Activated naive CD8-positive, alpha-beta T cell treated with anti-CD3 and anti-CD28 coated beads, Interleukin-2, amount 50 U/mL, for 16 hours (primary cell): ENCODE results near the gene UBA7.
"Not testable (repeated sequence)": the region's sequence is repeated elsewhere in the genome, so short reads cannot be mapped to it uniquely, and the experiment has no call there.

Experiments
- DNase-seq: peaks from one replicate; pipeline ENCODE4 v3.0.0-alpha.2; 2020; ENCODE audit warnings: low read depth, low spot score

The UBA7 gene

GRCh38 chr3:49813497-49814174, at the start of gene UBA7:
Gene UBA7 (minus strand): TSS chr3:49813953. CDS start chr3:49813787, 166 bp downstream.
- no peak for DNase-seq

- DNase-seq: no peak
These were observed 46.0 kb upstream of the UBA7 start for GRCh38 chr3:49859576-49860305.

GRCh38 chr3:49856181-49857005, 42.6 kb upstream of the UBA7 start, which contains the start of gene TRAIP:
Gene TRAIP (minus strand): TSS chr3:49856564. CDS start chr3:49856453, 111 bp downstream.
- peak; percentile 83 for DNase-seq

- DNase-seq: no peak
These were observed 41.9 kb upstream of the UBA7 start for GRCh38 chr3:49855662-49856061.

GRCh38 chr3:49845694-49846093, 31.9 kb upstream of the UBA7 start:
- no peak for DNase-seq

- DNase-seq: no peak
These were observed 30.9 kb upstream of the UBA7 start for GRCh38 chr3:49844464-49845183.

GRCh38 chr3:49842843-49843517, 29.2 kb upstream of the UBA7 start:
- DNase-seq: no peak

GRCh38 chr3:49841806-49842205, 28.1 kb upstream of the UBA7 start:
- DNase-seq: no peak

- DNase-seq: no peak
These were observed 27.5 kb upstream of the UBA7 start for GRCh38 chr3:49841126-49841696.

- DNase-seq: no peak
These were observed 26.6 kb upstream of the UBA7 start for GRCh38 chr3:49840388-49840787.

- DNase-seq: peak; percentile 52
These were observed 25.5 kb upstream of the UBA7 start for GRCh38 chr3:49839193-49839809.

- DNase-seq: no peak
These were observed 17.6 kb upstream of the UBA7 start for GRCh38 chr3:49831341-49831740.

- DNase-seq: no peak
These were observed 12.3 kb upstream of the UBA7 start for GRCh38 chr3:49826016-49826415.

GRCh38 chr3:49823131-49823530, 9.4 kb upstream of the UBA7 start:
- DNase-seq: not testable (repeated sequence)

- no peak for DNase-seq
These were observed 747 bp downstream of the UBA7 start for GRCh38 chr3:49812916-49813496.

- no peak for DNase-seq
These were observed 6.2 kb downstream of the UBA7 start for GRCh38 chr3:49807431-49808114.

GRCh38 chr3:49806850-49807249, 6.9 kb downstream of the UBA7 start:
- DNase-seq: no peak

- DNase-seq: no peak
These were observed 7.7 kb downstream of the UBA7 start for GRCh38 chr3:49805897-49806701.
